NB4 (cell line): ENCODE results near the gene LRP6.

Experiments used
- CTCF ChIP-seq: IDR thresholded peaks from one replicate; pipeline ENCODE4 v1.5.1; 2012; ENCODE audit warnings: low read depth, low read length
- MAX ChIP-seq: IDR thresholded peaks from 2 replicates; pipeline ENCODE4 v1.6.1; 2011; ENCODE audit warnings: low read depth, low read length
- MYC ChIP-seq: IDR thresholded peaks from 2 replicates; pipeline ENCODE4 v1.6.1; 2011; ENCODE audit warnings: low read depth, low read length
- POLR2A ChIP-seq: IDR thresholded peaks from 2 replicates; pipeline ENCODE4 v1.6.1; 2011; ENCODE audit warnings: mild to moderate bottlenecking; ENCODE audit not compliant: insufficient read length; ENCODE audit errors: extremely low read depth

- no peak for TF ChIP-seq CTCF
- no peak for TF ChIP-seq POLR2A
- no peak for TF ChIP-seq MAX
- TF ChIP-seq MYC, result no peak
These were observed 34.3 kb upstream of the LRP6 start for GRCh38 chr12:12301122-12301521.
